RWPE1 (cell line): ENCODE measurements around the gene NUDT16L1.
A peak's percentile ranks its signal among the peaks of the same experiment; 100 is the strongest.

Experiments used
- CTCF ChIA-PET: fragments of 350-600 bp; sonication (Branson Sonifier 250); formaldehyde crosslinking; extraction: SDS; loops from one replicate; lab custom pipeline; 2021; lab: Yijun Ruan, JAX
- POLR2A ChIA-PET: fragments of 400-600 bp; formaldehyde crosslinking; extraction: SDS; loops from one replicate; lab custom pipeline; 2020; ENCODE audit warnings: antibody characterized with exemption; ENCODE audit not compliant: low non-redundant PET; lab: Yijun Ruan, JAX
- DNase-seq: peaks from one replicate; pipeline ENCODE4 v3.0.0; 2012; ENCODE audit warnings: low spot score
- H3K27ac ChIP-seq: fragments of 450-650 bp; 2 replicates; pipeline ENCODE4 v1.5.1; 2017
- TF ChIP-seq, protein P1 (sequence below): fragments of 450-650 bp; conservative IDR thresholded peaks from 2 replicates; pipeline ENCODE4 v1.5.1; 2017; ENCODE audit warnings: low read depth, mild to moderate bottlenecking

NUDT16L1 gene

DNA sequence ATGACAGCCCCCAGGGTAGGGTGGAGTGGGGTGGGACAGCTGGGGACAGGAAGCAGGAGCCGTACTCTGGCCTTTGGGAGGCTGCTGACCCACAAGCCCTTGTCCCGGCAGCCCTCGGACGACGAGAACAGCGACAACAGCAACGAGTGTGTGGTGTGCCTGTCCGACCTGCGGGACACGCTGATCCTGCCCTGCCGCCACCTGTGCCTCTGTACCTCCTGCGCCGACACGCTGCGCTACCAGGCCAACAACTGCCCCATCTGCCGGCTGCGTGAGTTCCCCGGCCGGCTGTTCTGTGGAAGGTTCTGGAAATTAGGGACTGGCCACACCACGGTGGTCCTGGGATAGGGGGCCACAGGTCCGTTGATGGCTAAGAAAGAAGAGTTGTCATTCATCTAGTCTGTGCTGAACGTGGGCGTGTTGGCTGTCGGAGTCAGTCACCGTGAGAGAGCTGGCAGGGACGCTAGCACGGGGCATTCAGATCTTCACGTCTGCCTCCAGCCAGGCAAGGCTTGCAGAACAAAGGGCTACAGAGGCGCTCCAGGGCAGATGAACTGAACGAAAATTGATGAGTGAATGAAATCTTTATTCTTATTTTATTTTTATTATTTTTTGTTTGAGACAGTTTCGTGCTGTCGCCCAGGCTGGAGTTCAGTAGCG is 19.8 kb upstream of the NUDT16L1 start:
- POLR2A ChIA-PET = no interaction called here
- H3K27ac ChIP-seq = peak overlapping the region; percentile 99
- no peak for DNase-seq
- TF ChIP-seq, protein P1, sequence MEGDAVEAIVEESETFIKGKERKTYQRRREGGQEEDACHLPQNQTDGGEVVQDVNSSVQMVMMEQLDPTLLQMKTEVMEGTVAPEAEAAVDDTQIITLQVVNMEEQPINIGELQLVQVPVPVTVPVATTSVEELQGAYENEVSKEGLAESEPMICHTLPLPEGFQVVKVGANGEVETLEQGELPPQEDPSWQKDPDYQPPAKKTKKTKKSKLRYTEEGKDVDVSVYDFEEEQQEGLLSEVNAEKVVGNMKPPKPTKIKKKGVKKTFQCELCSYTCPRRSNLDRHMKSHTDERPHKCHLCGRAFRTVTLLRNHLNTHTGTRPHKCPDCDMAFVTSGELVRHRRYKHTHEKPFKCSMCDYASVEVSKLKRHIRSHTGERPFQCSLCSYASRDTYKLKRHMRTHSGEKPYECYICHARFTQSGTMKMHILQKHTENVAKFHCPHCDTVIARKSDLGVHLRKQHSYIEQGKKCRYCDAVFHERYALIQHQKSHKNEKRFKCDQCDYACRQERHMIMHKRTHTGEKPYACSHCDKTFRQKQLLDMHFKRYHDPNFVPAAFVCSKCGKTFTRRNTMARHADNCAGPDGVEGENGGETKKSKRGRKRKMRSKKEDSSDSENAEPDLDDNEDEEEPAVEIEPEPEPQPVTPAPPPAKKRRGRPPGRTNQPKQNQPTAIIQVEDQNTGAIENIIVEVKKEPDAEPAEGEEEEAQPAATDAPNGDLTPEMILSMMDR = no peak
- CTCF ChIA-PET = no interaction called here

DNA sequence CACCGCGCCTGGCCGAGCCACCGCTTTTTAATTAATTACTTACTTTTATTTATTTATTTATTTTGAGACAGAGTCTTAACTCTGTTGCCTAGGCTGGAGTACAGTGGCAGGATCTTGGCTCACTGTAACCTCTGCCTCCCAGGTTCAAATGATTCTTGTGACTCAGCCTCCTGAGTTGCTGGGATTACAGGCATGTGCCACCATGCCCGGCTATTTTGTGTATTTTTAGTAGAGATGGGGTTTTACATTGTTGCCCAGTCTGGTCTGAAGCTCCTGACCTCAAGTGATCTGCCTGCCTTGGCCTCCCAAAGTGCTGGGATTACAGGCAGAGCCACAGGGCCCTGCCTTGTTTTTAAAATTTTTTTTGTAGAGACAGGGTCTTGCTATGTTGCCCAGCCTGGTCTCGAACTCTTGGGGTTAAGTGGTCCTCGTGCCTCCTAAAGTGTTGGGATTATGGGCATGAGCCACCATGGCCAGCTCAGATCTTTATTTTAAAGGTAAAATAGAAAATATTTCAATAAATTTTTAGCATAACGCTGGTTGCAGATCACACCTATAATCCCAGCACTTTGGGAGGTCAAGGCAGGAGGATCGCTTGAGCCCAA is 18.3 kb upstream of the NUDT16L1 start:
- no peak for DNase-seq
- H3K27ac ChIP-seq = peak overlapping the region; percentile 99
- CTCF ChIA-PET = no interaction called here
- POLR2A ChIA-PET = no interaction called here
- TF ChIP-seq, protein P1 = no peak

DNA sequence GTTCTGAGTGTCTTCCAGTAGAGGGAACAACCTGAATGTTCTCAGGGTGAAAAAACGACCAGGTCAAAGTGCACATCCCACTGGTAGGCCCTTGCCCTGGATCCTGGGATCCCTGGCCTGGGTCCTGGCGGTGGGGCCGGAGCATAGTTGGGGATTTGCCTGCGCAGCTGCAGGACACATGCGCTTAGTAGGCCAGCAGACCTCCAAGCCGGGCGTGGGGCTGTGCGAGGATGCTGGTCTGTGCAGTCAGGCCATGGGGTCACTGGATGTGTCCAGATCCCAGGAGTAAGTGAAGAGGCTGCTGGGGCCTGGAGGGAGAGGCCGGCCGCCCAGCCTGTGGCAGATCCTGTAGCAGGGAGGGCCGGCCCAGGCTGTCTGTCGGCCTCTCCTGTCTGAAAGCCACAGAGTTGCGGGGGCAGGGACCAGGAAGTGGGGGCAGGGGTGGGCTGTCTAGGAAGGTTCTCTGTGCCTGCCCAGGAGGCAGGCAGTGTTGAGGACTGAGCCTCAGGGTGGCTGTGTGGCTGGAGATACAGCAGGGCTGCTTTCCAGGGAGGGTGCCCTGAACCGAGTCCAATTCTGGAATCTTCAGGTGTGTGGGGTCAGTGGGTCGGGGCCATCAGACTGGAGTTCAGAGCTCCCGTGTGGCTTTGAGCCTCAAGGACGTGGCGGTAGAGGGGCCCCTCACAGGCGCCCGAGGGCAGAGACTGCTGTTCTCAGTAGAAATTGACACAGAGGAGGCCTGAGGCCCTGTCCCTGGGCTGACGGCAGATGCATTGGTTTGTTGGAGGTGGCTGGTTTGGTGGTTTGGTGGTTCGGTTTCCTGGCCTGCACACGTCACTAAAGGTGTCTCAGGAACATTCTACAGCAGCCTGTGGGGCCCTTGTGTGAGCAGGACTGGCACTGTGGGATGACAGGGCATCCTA is 17.2 kb upstream of the NUDT16L1 start:
- TF ChIP-seq, protein P1 = no peak
- POLR2A ChIA-PET = no interaction called here
- no peak for DNase-seq
- peak overlapping the region; percentile 99 for H3K27ac ChIP-seq
- CTCF ChIA-PET = no interaction called here

DNA sequence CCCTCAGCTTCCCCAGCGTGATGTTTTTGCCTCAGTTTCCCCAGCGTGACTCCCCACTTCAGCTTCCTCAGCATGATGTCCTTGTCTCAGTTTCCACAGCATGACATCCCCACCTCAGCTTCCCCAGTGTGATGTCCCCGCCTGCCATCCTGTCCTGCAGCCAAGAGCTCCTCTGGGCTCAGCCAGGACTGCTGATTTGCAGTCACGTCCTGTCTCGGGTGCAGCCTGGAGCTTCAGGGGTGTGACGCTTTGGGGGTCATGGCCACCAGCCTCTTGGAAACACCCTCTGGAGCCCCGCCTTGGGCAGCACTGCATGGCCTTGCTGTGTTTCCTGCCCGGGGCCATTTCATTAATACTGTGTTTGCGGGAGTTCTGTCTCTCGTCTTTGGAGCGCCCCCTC is 16.5 kb upstream of the NUDT16L1 start:
- CTCF ChIA-PET = no interaction called here
- peak overlapping the region; percentile 99 for H3K27ac ChIP-seq
- POLR2A ChIA-PET = no interaction called here
- DNase-seq = no peak
- TF ChIP-seq, protein P1 = no peak

DNA sequence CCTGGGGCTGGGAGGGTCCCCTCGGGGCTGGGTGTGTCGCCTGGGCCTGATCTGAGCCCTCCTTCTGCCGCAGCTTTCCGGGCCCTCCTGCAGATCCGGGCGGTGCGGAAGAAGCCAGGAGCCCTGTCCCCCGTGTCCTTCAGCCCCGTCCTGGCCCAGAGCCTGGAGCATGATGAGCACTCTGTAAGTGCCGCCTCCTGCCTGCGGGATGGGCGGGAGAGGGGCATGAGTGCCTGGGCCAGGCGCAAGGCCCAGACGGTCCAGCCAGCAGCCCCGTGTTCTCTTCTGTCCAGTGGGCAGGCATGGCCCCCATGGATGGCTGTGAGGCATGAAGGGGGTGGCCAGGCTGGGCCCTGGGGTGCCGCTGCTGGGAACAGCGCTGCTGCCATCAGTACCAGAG is 16.0 kb upstream of the NUDT16L1 start:
- ChIA-PET POLR2A (no interaction called here), CTCF (no interaction called here)

DNA sequence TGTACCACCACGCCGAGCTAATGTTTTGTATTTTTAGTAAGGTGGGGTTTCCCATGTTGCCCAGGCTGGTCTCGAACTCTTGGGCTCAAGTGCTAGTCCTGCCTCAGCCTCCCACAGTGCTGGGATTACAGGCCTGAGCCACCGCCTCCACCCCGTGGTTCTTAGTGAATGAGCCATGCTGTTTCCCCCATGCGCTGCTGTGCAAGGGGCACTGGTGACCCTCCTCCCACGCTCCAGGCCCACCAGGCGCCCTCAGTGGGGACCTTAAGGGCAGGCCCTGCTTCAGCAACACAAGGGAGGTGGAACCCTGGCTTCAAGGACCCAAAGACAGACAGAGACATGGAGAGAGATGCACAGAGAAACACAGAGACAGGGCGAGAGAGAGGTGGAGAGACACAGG is 15.4 kb upstream of the NUDT16L1 start:
- TF ChIP-seq, protein P1 = no peak
- no peak for DNase-seq
- peak overlapping the region; percentile 99 for H3K27ac ChIP-seq
- ChIA-PET CTCF (no interaction called here), POLR2A (no interaction called here)

More for the DNA sequence above, 16.0 kb upstream of the NUDT16L1 start:
- TF ChIP-seq, protein P1 = no peak
- DNase-seq = no peak
- H3K27ac ChIP-seq = peak overlapping the region; percentile 99
